WTC11 (cell line): ENCODE data around the gene CKB.

ENCODE experiments used
- CBFB ChIP-seq: sonication (generic); formaldehyde crosslinking; IDR thresholded peaks from 2 replicates; pipeline ENCODE4 v1.8.1; 2022; ENCODE audit warnings: mild to moderate bottlenecking, low read depth, missing genetic modification reagents
- CTCF ChIP-seq: fragments of 200-600 bp; IDR thresholded peaks from 2 replicates; pipeline ENCODE4 v1.8.0; 2022; ENCODE audit warnings: antibody characterized with exemption
- E2F1 ChIP-seq: sonication (generic); formaldehyde crosslinking; IDR thresholded peaks from 2 replicates; pipeline ENCODE4 v1.8.0; 2022; ENCODE audit warnings: mild to moderate bottlenecking, missing genetic modification reagents
- ESRRA ChIP-seq: sonication (generic); formaldehyde crosslinking; IDR thresholded peaks from 2 replicates; pipeline ENCODE4 v1.8.1; 2022; ENCODE audit warnings: mild to moderate bottlenecking, missing genetic modification reagents, borderline replicate concordance
- ETV6 ChIP-seq: sonication (generic); formaldehyde crosslinking; IDR thresholded peaks from 2 replicates; pipeline ENCODE4 v1.8.1; 2022; ENCODE audit warnings: mild to moderate bottlenecking, missing genetic modification reagents
- FOXP1 ChIP-seq: sonication (generic); formaldehyde crosslinking; IDR thresholded peaks from 2 replicates; pipeline ENCODE4 v1.8.0; 2022; ENCODE audit warnings: missing genetic modification reagents, mild to moderate bottlenecking, moderate library complexity, borderline replicate concordance
- FOXP4 ChIP-seq: sonication (generic); formaldehyde crosslinking; IDR thresholded peaks from 2 replicates; pipeline ENCODE4 v1.8.0; 2022; ENCODE audit warnings: mild to moderate bottlenecking, missing genetic modification reagents
- JUN ChIP-seq: sonication (generic); formaldehyde crosslinking; IDR thresholded peaks from 2 replicates; pipeline ENCODE4 v1.8.0; 2023; ENCODE audit warnings: mild to moderate bottlenecking, missing genetic modification reagents
- MAX ChIP-seq: sonication (generic); formaldehyde crosslinking; IDR thresholded peaks from 2 replicates; pipeline ENCODE4 v1.8.0; 2022; ENCODE audit warnings: mild to moderate bottlenecking, missing genetic modification reagents
- NR1H2 ChIP-seq: sonication (generic); formaldehyde crosslinking; IDR thresholded peaks from 2 replicates; pipeline ENCODE4 v1.9.0; 2021; ENCODE audit warnings: mild to moderate bottlenecking, moderate library complexity, missing genetic modification reagents
- NR3C1 ChIP-seq: sonication (generic); formaldehyde crosslinking; conservative IDR thresholded peaks from 2 replicates; pipeline ENCODE4 v1.8.1; 2023; ENCODE audit warnings: low read depth, mild to moderate bottlenecking, missing genetic modification reagents
- OVOL2 ChIP-seq: fragments of 250-450 bp; sonication (Bioruptor Pico); IDR thresholded peaks from 2 replicates; pipeline ENCODE4 v1.9.0; 2021; ENCODE audit warnings: mild to moderate bottlenecking, borderline replicate concordance
- USF2 ChIP-seq: sonication (generic); formaldehyde crosslinking; IDR thresholded peaks from 2 replicates; pipeline ENCODE4 v1.8.1; 2023; ENCODE audit warnings: mild to moderate bottlenecking, missing genetic modification reagents, moderate library complexity
- ZSCAN18 ChIP-seq: fragments of 250-450 bp; sonication (Bioruptor Pico); IDR thresholded peaks from 2 replicates; pipeline ENCODE4 v2.1.2; 2022; ENCODE audit warnings: mild to moderate bottlenecking, moderate library complexity

- TF ChIP-seq CTCF (no peak), USF2 (CRISPR knock-in tag) (no peak), ESRRA (no peak), NR3C1 (no peak), FOXP4 (no peak), JUN (CRISPR knock-in tag) (no peak), ETV6 (CRISPR knock-in tag) (no peak), FOXP1 (no peak), OVOL2 (CRISPR knock-in tag) (no peak), E2F1 (no peak), MAX (CRISPR knock-in tag) (no peak), CBFB (CRISPR knock-in tag) (no peak), ZSCAN18 (CRISPR knock-in tag) (no peak), NR1H2 (CRISPR knock-in tag) (no peak)
Observed at GRCh38 chr14:103545915-103546651, 23.5 kb upstream of the CKB start.
